T-cell (primary cell): ENCODE results near the gene PSORS1C1. TPM values are rescaled to one million over a fixed set of nuclear protein-coding genes. Genes with fewer than 3 reads are reported as not detected.

Source experiments
- ATAC-seq, 4 experiments: fragments of 200-7000 bp in 3 of 4; fragments of 150-1000 bp in 1 of 4; cut with Tn5 transposase; replicated peaks in 1 of 4; 1 replicate in 3 of 4; 2 replicates in 1 of 4; pipeline ENCODE4 v1.10.0; 2021; ENCODE audit warnings: moderate library complexity in 3 of 4, mild to moderate bottlenecking in 2 of 4, moderate number of reproducible peaks in 1 of 4
- CTCF ChIA-PET, 2 donors: fragments of 300-600 bp; sonication (Branson Sonifier 250); formaldehyde crosslinking; loops; one replicate each; lab custom pipeline; 2022; ENCODE audit warnings: antibody characterized with exemption in 2 of 2; lab: Charles Lee
- POLR2A ChIA-PET, 2 donors: fragments of 300-600 bp; sonication (Branson Sonifier 250); formaldehyde crosslinking; loops; one replicate each; lab custom pipeline; 2022; ENCODE audit warnings: antibody characterized with exemption in 2 of 2; lab: Charles Lee
- DNase-seq, 35 experiments: peaks; one replicate each; pipeline versions ENCODE4 v3.0.0 to v3.0.0-alpha.2; 2013 to 2023
- H3K27ac ChIP-seq: one replicate; pipeline ENCODE4 v1.5.1; 2013; ENCODE audit warnings: low read length
- H3K27me3 ChIP-seq, 2 experiments: replicated peaks in 1 of 2; 1 replicate in 1 of 2; 2 replicates in 1 of 2; pipeline versions ENCODE4 v1.6.1 to v1.7.0; 2013; ENCODE audit warnings: low read length in 1 of 2, mixed read lengths in 1 of 2; ENCODE audit not compliant: control insufficient read depth in 2 of 2, insufficient read depth in 2 of 2; ENCODE audit errors: extremely low read depth in 1 of 2
- H3K36me3 ChIP-seq, 2 donors: 1 replicate in 1 of 2; 2 replicates in 1 of 2; pipeline versions ENCODE4 v1.6.1 to v1.7.0; 2013; ENCODE audit warnings: low read length in 1 of 2; ENCODE audit not compliant: control insufficient read depth in 2 of 2, insufficient read depth in 1 of 2; ENCODE audit errors: extremely low read depth in 1 of 2
- H3K4me1 ChIP-seq, 2 experiments: 1 replicate in 1 of 2; 2 replicates in 1 of 2; pipeline versions ENCODE4 v1.6.1 to v1.7.0; 2013; ENCODE audit warnings: low read length in 2 of 2, mixed read lengths in 1 of 2; ENCODE audit not compliant: insufficient read depth in 2 of 2, control insufficient read depth in 1 of 2; ENCODE audit errors: extremely low read depth in 1 of 2
- H3K4me3 ChIP-seq, 2 donors: 1 replicate in 1 of 2; 2 replicates in 1 of 2; pipeline versions ENCODE4 v1.5.1 to v1.7.0; 2013; ENCODE audit warnings: mild to moderate bottlenecking in 2 of 2, low read length in 1 of 2, moderate library complexity in 1 of 2; ENCODE audit not compliant: control insufficient read depth in 1 of 2; ENCODE audit errors: extremely low read depth in 1 of 2
- H3K9me3 ChIP-seq: 2 replicates; pipeline ENCODE4 v1.7.0; 2013
- H3K27ac Mint-ChIP-seq, 2 donors: one replicate each; pipeline ENCODE4 v1.8.0; 2020 to 2021; ENCODE audit warnings: mild to moderate bottlenecking in 2 of 2, mixed read lengths in 2 of 2
- H3K27me3 Mint-ChIP-seq, 2 donors: one replicate each; pipeline ENCODE4 v1.8.0; 2021 to 2022; ENCODE audit warnings: mixed read lengths in 2 of 2
- H3K36me3 Mint-ChIP-seq: one replicate; pipeline ENCODE4 v1.8.0; 2021; ENCODE audit warnings: mixed read lengths
- H3K4me1 Mint-ChIP-seq, 3 donors: one replicate each; pipeline ENCODE4 v1.8.0; 2020 to 2022; ENCODE audit warnings: mixed read lengths in 3 of 3, mild to moderate bottlenecking in 1 of 3
- H3K4me3 Mint-ChIP-seq, 3 donors: one replicate each; pipeline ENCODE4 v1.8.0; 2020 to 2022; ENCODE audit warnings: mild to moderate bottlenecking in 3 of 3, mixed read lengths in 3 of 3, moderate library complexity in 3 of 3
- H3K9me3 Mint-ChIP-seq, 3 donors: one replicate each; pipeline ENCODE4 v1.8.0; 2020 to 2022; ENCODE audit warnings: mixed read lengths in 3 of 3
- WGBS: methylation state at CpG from one replicate; pipeline ENCODE4 v1.1.5; 2013; ENCODE audit warnings: missing lambda C conversion rate; ENCODE audit not compliant: insufficient coverage; 5-methylcytosine and 5-hydroxymethylcytosine counted together
- total RNA-seq, 35 experiments: library from RNA in 6 of 35; stranded (reverse) in 6 of 35; fragments of 120-200 nt in 1 of 35; gene quantifications; one replicate each; pipeline versions ENCODE4 v1.2.1 to v1.2.4 and lab custom pipeline; 2013 to 2026

PSORS1C1 gene
- total RNA-seq, 5 donors from 2014 or later (not counting 1 experiment from before 2014, with no cell fraction given): not detected

DNA sequence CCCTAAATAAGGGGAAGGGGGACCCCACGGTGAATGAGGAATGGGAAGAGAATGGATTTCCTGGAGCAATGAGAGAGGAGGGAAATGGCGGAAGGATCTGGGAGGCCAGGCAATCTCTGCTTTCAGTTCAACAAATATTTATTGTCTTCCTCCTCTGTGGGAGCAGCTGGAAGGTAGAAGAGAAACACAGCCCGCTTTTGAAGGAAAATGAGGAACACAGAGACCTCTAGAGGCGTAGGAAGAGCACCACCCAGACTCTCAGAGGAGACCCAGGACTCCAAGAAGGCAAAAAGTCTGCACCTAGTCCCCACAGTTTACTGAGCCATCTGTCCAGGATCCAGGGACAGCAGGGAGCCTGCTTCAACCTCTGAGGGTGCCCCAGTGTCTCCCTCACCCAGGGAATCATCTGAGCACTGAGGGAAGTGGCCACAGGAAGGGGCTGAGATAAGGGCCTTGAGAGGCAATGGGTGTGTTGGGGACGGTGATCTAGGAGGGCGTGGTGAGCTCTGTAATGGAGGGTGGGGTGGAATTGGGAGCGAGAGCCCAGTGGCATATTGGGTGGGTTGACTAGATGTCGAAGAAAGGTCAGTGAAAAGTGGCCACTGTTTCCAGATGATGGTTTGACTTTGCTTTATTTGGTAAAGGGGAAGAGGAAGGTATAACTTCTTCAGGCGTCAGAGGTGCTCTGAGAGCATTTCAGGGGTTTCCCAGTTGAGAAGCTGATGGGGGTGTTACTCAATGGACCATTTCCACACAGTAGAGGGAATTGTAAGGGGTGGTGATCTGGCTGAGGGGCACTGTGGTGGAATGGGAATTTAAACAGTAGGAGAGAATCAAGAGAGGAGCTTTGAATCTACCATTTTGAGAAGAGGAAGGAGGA lies 610 bp downstream of the PSORS1C1 start:
- WGBS: 55% methylated on average over 7 of the region's 9 CpGs
- H3K27ac Mint-ChIP-seq: peak overlapping the region; percentile 33 to 55
- DNase-seq (peak in 1 of 35 experiments; percentile 45), ATAC-seq (peak; percentile 65 to 88 (median 70))
- Histone ChIP-seq H3K36me3 (no peaks in the 10 kb centered on the region), H3K4me3 (no peak overlapping the region), H3K4me1 (peaks cover 0 to 9% of the 10 kb centered on the region in 2 experiments), H3K27me3 (peaks cover 0 to 51% of the 10 kb centered on the region in 2 experiments), H3K27ac (no peak overlapping the region), H3K9me3 (no peaks in the 10 kb centered on the region)
- peaks cover 4 to 14% (median 5%) of the 10 kb centered on the region in 3 donors for H3K4me1 Mint-ChIP-seq
- peaks cover 7 to 26% of the 10 kb centered on the region in 2 donors for H3K27me3 Mint-ChIP-seq
- no peak overlapping the region for H3K4me3 Mint-ChIP-seq
- no peaks in the 10 kb centered on the region for H3K9me3 Mint-ChIP-seq
- H3K36me3 Mint-ChIP-seq: no peaks in the 10 kb centered on the region
- ChIA-PET CTCF (interaction anchor here (0.6 to 1.7 kb wide), 4 partner anchors 9 to 912 kb away, joined by 3 to 6 read pairs (median 4); no protein-coding TSS in a partner anchor), POLR2A (no interaction called here)

GRCh38 chr6:31115941-31116560 lies 1.5 kb downstream of the PSORS1C1 start:
- 81% methylated on average over 10 of the region's 12 CpGs for WGBS
- H3K27me3 ChIP-seq: peaks cover 0 to 48% of the 10 kb centered on the region in 2 experiments
- peaks cover 7 to 25% of the 10 kb centered on the region in 2 donors for H3K27me3 Mint-ChIP-seq
- H3K4me1 Mint-ChIP-seq: peaks cover 4 to 14% (median 5%) of the 10 kb centered on the region in 3 donors
- H3K4me1 ChIP-seq: peaks cover 0 to 9% of the 10 kb centered on the region in 2 experiments
- no peaks in the 10 kb centered on the region for H3K36me3 Mint-ChIP-seq
- no peaks in the 10 kb centered on the region for H3K9me3 Mint-ChIP-seq
- H3K27ac Mint-ChIP-seq: no peak overlapping the region
- no peak overlapping the region for H3K4me3 Mint-ChIP-seq
- H3K36me3 ChIP-seq: no peaks in the 10 kb centered on the region
- no peak for ATAC-seq
- H3K9me3 ChIP-seq: no peaks in the 10 kb centered on the region
- H3K4me3 ChIP-seq: no peak overlapping the region
- CTCF ChIA-PET: interaction anchor here (0.6 to 0.9 kb wide), 2 partner anchors 9 to 29 kb away, joined by 3 read pairs; no protein-coding TSS in a partner anchor
- no peak for DNase-seq
- no peak overlapping the region for H3K27ac ChIP-seq
- POLR2A ChIA-PET: no interaction called here

DNA sequence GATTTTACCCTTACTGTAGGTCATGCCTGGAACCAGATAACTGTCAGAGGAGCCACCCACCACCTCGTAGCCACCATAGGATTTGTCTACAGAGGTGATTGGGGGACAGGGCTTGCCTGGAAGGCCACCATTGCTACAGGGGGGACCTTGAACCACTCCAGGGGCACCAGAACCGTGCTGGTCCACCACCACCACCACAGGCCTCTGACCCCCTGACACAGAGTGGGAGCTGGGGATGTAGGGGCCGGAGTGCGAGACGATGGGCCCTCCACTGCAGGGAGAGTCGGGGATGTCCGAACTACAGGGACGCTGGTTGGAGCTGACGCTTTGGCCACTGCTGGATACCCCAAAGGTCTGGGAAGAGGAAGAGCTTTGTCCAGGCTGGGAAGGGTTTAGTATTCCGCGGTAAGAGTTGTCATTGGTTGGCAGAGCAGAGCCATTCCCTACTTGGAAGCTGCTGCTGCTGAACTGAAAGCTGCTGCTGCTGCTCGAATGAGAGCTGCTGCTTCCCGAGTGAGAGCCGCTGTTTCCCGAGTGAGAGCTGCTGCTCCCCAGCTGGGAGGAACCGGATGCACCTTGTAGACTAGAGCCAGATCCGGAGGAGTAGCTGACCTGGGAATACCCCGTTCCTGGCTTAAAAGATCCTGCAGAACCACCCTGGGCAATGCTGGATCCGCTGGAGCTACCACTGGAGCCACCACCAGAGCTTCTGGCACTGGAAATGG lies 2.2 kb downstream of the PSORS1C1 start:
- peaks cover 4 to 14% (median 5%) of the 10 kb centered on the region in 3 donors for H3K4me1 Mint-ChIP-seq
- WGBS: 87% methylated on average over 16 of the region's 19 CpGs
- Histone ChIP-seq H3K9me3 (no peaks in the 10 kb centered on the region), H3K4me1 (peaks cover 0 to 9% of the 10 kb centered on the region in 2 experiments), H3K36me3 (no peaks in the 10 kb centered on the region), H3K27me3 (peaks cover 0 to 48% of the 10 kb centered on the region in 2 experiments), H3K27ac (no peak overlapping the region), H3K4me3 (no peak overlapping the region)
- POLR2A ChIA-PET: no interaction called here
- H3K27ac Mint-ChIP-seq: no peak overlapping the region
- H3K4me3 Mint-ChIP-seq: no peak overlapping the region
- CTCF ChIA-PET: no interaction called here
- H3K9me3 Mint-ChIP-seq: no peaks in the 10 kb centered on the region
- no peaks in the 10 kb centered on the region for H3K36me3 Mint-ChIP-seq
- H3K27me3 Mint-ChIP-seq: peaks cover 7 to 27% of the 10 kb centered on the region in 2 donors
- DNase-seq: no peak
- no peak for ATAC-seq

- H3K36me3 Mint-ChIP-seq: no peaks in the 10 kb centered on the region
- H3K27ac Mint-ChIP-seq: no peak overlapping the region
Measured at GRCh38 chr6:31118178-31118577, 3.6 kb downstream of the PSORS1C1 start.

GRCh38 chr6:31120151-31120915 lies 5.7 kb downstream of the PSORS1C1 start, which contains the start of gene CDSN:
Gene CDSN, minus strand, starts transcription at chr6:31120446. Its CDS starts 27 bp downstream, at chr6:31120419.
- H3K4me1 ChIP-seq: no peaks in the 10 kb centered on the region
- DNase-seq (no peak), ATAC-seq (no peak)
- no peaks in the 10 kb centered on the region for H3K36me3 Mint-ChIP-seq
- POLR2A ChIA-PET: no interaction called here
- 71% methylated on average over 20 of the region's 26 CpGs for WGBS
- H3K4me3 Mint-ChIP-seq: no peak within 1 kb of the TSS
- no peaks in the 10 kb centered on the region for H3K9me3 Mint-ChIP-seq
- H3K27me3 Mint-ChIP-seq: peaks cover 7 to 19% of the 10 kb centered on the region in 2 donors
- H3K36me3 ChIP-seq: no peaks in the 10 kb centered on the region
- H3K4me1 Mint-ChIP-seq: peaks cover 0 to 4% (median under 1%) of the 10 kb centered on the region in 3 donors
- H3K27me3 ChIP-seq: peaks cover 0 to 36% of the 10 kb centered on the region in 2 experiments
- CTCF ChIA-PET: no interaction called here
- H3K9me3 ChIP-seq: no peaks in the 10 kb centered on the region
- H3K4me3 ChIP-seq: no peak within 1 kb of the TSS
- no peak within 1 kb of the TSS for H3K27ac ChIP-seq
- no peak within 1 kb of the TSS for H3K27ac Mint-ChIP-seq

More at GRCh38 chr6:31118178-31118577, 3.6 kb downstream of the PSORS1C1 start:
- no peak for DNase-seq
- ChIA-PET CTCF (interaction anchor here in 1 of 2 donors (0.6 kb wide), 1 partner anchor 1329 kb away, joined by 5 read pairs; no protein-coding TSS in a partner anchor), POLR2A (no interaction called here)
- Mint-ChIP-seq H3K9me3 (no peaks in the 10 kb centered on the region), H3K27me3 (peaks cover 7 to 26% of the 10 kb centered on the region in 2 donors), H3K4me1 (peaks cover 4 to 14% (median 5%) of the 10 kb centered on the region in 3 donors), H3K4me3 (no peak overlapping the region)
- H3K9me3 ChIP-seq: no peaks in the 10 kb centered on the region
- no peak for ATAC-seq
- no peak overlapping the region for H3K27ac ChIP-seq
- peaks cover 0 to 47% of the 10 kb centered on the region in 2 experiments for H3K27me3 ChIP-seq
- 72% methylated on average over 7 of the region's 7 CpGs for WGBS
- H3K4me1 ChIP-seq: peaks cover 0 to 9% of the 10 kb centered on the region in 2 experiments
- H3K4me3 ChIP-seq: no peak overlapping the region
- H3K36me3 ChIP-seq: no peaks in the 10 kb centered on the region
